ENCODE data around the gene DDX51.

DDX51 gene

DNA sequence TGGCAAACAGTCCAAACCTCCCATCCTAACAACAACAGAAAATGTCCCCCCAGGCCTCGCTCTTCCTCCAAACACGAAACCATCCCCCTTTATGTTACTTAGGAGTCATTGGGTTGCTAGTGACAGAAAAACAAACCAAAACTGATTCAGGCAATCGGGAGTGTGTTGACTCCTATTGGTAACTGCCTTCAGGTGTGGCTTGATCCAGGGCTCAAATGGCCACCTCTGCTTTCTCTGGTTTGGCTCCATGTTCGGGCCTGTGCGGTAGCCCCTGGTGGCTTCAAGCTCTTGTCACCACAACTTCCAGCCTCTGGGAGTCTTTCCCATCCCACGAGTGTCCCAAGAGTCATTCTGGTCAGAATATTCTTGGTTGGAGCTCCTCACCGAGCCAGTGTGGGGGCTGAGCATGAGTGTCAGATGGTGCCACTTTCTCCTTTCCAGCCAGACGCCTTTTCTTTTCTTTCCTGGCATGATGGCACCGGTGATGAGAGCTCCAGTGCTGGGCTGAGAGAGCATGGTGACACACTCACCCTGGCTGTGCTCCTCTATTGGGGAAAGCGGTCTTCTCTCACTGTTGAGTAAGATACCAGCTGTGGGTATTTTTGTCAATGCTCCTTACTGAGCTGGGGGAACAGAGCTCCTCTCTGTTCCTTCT is 38.7 kb upstream of the DDX51 start:
- no peak overlapping the region for H3K27ac ChIP-seq
- TF ChIP-seq ZFX (IDR thresholded peaks at IDR 0.05; ENCODE audit: borderline replicate concordance) = no peak
- TF ChIP-seq, protein P1, sequence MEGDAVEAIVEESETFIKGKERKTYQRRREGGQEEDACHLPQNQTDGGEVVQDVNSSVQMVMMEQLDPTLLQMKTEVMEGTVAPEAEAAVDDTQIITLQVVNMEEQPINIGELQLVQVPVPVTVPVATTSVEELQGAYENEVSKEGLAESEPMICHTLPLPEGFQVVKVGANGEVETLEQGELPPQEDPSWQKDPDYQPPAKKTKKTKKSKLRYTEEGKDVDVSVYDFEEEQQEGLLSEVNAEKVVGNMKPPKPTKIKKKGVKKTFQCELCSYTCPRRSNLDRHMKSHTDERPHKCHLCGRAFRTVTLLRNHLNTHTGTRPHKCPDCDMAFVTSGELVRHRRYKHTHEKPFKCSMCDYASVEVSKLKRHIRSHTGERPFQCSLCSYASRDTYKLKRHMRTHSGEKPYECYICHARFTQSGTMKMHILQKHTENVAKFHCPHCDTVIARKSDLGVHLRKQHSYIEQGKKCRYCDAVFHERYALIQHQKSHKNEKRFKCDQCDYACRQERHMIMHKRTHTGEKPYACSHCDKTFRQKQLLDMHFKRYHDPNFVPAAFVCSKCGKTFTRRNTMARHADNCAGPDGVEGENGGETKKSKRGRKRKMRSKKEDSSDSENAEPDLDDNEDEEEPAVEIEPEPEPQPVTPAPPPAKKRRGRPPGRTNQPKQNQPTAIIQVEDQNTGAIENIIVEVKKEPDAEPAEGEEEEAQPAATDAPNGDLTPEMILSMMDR (IDR thresholded peaks at IDR 0.05) = no peak

DNA sequence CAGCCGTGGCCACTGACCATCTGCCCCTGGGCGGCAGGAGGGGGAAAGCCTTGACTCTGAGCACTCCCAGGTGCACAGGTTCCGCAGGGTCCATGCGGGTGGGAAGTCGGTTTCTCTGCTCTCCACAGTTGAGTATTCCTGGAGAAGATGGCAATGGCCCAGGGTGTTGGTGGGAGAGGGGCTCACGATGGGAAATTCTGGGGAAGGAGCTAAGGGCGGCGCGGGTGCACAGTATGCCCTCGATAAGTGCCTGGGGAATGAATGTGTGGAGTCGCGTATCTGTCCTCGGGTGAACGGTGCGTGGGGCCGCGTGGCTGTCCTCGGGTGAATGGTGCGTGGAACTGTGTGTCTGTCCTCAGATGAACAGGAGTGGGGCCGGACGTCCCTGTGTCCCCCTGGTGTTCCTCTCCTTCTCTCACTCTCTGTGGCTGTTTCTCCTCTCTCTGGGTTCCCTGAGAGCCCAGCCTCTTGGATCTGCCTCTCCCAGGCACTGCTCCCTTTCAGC is 38.1 kb upstream of the DDX51 start:
- H3K27ac ChIP-seq = no peak overlapping the region
- TF ChIP-seq ZFX (IDR thresholded peaks at IDR 0.05; ENCODE audit: borderline replicate concordance) = no peak
- TF ChIP-seq, protein P1 (IDR thresholded peaks at IDR 0.05) = no peak

DNA sequence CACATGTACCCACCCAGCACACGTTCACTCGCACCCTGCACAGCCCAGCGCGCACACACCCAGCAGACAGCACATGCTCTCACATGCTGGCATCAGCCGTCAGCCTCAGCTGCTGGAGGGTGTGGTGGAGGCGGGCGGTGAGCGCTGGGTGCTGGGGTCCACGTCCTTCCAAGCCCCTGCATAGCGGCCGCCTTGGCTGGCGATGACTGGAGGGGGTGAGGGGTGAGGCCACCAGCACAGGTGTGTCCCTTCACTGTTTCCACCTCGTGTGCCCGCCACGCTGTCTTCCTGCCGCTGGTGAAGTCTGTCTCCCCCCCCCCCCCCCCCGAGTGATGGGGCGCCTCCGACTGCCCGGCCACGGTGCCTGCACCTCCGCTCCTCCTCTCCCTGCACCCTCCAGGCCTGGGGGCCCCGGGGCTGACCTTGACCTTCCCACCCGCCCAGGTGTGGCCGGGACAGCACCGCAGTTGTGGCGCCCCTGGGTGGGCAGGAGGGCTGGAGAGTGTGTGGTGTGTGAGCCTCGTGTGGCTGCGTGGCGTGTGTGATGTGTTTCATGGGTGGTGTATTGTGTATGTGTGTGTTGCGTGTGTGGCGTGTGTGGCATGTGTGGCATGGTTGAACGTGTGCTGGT is 37.6 kb upstream of the DDX51 start:
- TF ChIP-seq, protein P1 (IDR thresholded peaks at IDR 0.05) = no peak
- no peak for TF ChIP-seq ZFX (IDR thresholded peaks at IDR 0.05; ENCODE audit: borderline replicate concordance)

DNA sequence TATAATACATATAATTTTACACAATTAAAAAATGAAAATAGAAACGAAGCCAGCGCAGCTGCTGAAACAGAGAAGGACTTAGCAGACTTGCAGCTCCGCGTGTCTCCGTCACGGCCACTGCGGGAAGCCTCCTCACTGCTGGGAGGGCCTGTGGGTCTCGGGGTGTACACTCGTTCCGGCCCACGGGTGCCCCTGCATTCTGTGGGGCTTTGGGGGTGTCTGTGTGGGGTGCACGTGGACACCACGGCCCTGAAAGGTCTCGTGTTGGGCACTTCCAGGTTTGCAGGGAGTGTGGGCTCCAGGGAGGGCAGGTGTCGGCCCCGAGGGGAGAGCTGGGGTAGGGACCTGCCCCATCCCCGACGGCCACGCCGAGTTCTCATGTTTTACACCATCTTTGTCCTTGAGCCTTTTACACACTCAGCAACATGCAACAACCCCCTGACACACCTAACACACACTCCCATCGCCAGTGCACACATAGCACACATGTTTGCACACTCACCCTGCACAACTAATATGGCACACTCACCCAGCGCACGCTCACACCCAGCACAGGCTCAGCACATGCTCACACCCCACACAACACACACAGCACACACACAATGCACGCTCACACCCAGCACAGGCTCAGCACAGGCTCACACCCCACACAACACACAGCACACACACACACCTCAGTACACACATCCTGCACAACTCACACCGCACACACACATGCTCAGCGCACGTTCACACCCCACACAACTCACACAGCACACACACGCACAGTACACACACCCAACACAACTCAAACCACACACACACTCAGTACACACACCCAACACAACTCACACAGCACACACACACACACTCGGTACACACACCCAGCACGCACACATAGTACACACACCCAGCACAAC is 36.8 kb upstream of the DDX51 start:
- TF ChIP-seq, protein P1 (IDR thresholded peaks at IDR 0.05) = no peak
- no peak for TF ChIP-seq ZFX (IDR thresholded peaks at IDR 0.05; ENCODE audit: borderline replicate concordance)
- H3K27ac ChIP-seq = no peak overlapping the region

More for the DNA sequence above, 37.6 kb upstream of the DDX51 start:
- no peak overlapping the region for H3K27ac ChIP-seq

DNA sequence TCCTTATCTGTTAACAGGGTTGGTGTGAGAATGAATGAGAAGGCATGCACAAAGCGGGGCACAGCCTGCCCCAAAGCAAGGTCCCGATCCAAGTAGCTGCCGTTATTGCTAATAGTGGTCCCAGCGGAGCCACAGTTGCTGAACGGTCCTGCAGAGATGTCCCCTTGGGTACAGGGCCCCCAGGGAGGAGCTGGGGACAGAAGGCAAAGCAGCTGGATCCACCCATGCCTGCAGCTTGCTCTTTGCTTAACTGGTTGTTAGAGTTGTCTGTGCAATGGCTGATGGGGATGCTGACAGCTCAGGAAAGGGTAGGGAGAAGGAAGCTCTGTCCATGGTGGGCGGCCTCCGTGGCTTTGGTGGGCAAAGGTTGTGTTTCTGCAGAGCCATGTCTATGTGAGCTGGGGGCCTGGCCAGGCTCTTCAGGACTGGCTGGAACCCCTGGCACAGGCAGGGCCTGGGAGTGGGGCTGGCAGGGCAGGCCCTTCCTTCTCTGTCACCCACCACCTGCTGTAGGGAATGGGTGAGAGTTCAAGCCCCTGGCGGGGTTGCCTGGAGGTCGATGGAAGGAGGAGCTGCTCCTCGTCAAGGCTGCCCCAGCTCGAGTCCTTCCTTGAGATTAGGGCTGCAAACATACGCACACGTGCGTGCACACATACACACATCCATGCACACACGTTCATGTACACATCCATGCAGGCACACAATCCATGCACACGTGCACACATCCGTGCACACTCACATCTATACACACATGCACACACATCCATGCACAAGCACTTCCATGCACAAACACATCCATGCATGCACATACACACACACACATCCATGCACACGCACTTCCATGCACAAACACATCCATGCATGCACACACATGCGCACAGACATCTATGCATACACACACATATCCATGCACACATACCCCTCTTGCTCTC is 35.6 kb upstream of the DDX51 start:
- TF ChIP-seq, protein P1 (IDR thresholded peaks at IDR 0.05) = no peak
- no peak for TF ChIP-seq ZFX (IDR thresholded peaks at IDR 0.05; ENCODE audit: borderline replicate concordance)
- H3K27ac ChIP-seq = no peak overlapping the region

DNA sequence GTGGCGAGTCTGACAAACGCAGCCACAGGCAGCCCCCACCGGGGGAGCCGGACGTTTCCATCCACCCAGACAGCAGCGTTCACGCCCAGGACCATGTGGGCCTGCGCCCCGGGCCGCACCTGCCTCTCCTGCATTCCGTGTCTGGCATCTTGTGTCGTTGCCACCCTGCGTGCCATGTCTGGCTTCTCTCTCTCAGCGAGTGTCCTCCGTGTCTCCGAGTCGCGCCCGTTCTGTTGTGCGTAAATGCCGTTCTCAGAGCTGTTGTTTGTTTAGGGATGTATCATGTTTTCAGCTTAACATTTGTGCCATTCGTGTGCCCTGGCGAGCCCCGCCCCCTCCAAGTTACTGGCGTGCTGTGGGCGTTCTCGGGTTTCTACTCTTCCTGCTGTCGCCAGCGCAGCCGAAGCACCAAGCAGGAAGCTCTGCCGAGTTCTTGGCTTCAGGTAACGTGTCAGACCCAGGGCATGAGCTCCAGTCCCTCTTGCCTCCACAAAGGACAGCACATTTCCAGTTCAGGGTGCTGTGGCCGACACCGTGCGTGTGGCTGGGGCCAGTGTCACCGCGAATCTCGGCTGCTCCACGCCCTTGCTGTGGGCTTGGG is 34.8 kb upstream of the DDX51 start:
- H3K27ac ChIP-seq = no peak overlapping the region
- TF ChIP-seq, protein P1 (IDR thresholded peaks at IDR 0.05) = no peak
- no peak for TF ChIP-seq ZFX (IDR thresholded peaks at IDR 0.05; ENCODE audit: borderline replicate concordance)

All from 22Rv1 (cell line).